NCI-H2196 treated with DMSO at 0.1 percent for 48 hours (cell line): ENCODE results near the gene PHLDB3.

ENCODE experiments used
- DNase-seq: peaks from one replicate; lab custom pipeline; 2025; ENCODE audit not compliant: unreplicated experiment; lab: John Stamatoyannopoulos, UW

PHLDB3 gene

GRCh38 chr19:43471091-43471490, 33.5 kb downstream of the PHLDB3 start:
- no peak for DNase-seq

DNA sequence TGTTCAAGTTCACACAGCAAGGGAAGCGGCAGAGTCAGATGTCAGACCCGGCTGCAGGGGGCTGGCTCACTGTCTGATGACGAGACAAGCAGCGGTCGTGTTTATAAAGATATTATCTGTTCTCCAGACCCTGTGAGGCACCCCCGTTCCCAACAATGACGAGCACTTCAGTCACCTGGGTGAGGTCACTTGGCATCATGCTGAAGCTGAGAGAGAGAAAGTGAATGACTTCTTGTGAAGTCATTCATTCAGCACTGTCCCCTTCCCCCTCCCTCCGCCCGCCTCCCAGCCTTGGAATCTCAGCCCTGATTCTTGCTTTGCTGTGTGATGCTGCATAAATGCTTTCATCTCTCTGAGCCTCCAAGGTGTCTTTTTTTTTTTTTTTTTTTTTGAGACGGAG, 34.3 kb downstream of the PHLDB3 start:
- no peak for DNase-seq

DNA sequence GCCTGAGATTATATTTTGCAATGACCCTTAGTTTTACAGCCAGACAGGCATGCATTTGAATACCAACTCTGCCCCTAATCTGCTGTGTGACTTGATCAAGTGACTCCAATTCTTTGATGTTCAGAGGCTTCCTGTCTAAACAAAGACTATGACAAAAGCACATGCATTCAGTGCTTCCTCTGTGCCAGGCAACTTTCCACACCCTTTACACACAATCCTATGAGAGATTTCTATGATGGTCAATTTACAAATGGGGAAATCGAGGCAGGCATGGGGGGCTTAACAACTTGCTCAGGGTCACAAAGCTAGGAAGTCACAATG, 35.4 kb downstream of the PHLDB3 start:
- DNase-seq, result no peak

- DNase-seq, result no peak
These were observed 36.0 kb downstream of the PHLDB3 start for GRCh38 chr19:43468354-43469159.

- DNase-seq, result no peak
These were observed 36.8 kb downstream of the PHLDB3 start for GRCh38 chr19:43467730-43468129.

DNA sequence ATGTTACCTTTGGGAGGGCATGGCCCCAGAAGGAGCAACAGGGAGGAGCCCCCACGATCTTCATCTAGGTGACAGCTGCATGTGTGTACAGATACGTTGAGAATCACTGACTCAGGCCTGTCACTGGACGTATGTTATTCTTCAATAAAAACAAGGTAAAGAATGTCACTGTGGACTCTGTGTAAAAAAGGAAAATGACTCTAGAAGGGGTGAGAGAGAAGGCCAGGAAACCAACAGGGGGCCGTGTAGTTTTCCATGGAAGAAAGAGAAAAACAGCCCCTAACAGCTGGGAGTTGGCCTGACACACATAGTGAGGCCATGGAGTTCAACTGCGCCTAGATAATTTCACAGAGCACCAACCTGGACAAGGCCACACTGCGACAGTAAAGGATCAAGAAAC, 37.3 kb downstream of the PHLDB3 start:
- no peak for DNase-seq

DNA sequence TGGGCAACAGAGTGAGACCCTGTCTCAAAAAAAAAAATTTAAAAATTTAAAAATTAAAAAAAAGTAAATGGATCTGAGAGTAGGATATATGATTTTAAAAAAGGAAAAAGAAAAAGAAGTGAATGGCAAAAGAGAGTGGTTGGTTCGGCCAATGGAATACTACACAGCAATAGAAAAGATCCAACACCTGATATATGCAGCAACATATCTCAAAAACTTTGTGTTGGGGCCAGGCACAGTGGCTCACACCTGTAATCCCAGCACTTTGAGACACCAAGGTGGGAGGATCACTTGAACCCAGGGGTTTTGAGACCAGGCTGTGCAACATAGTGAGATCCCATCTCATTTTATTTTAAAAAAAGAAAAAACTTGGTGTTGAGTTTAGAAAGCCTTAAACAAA, 37.8 kb downstream of the PHLDB3 start:
- DNase-seq, result no peak

- DNase-seq, result no peak
These were observed 39.0 kb downstream of the PHLDB3 start, which contains the start of gene LYPD3 for GRCh38 chr19:43465468-43466120. LYPD3 (minus strand) TSS chr19:43465608; CDS start chr19:43465571, 37 bp downstream.

- no peak for DNase-seq
These were observed 40.3 kb downstream of the PHLDB3 start for GRCh38 chr19:43464134-43464775.

DNA sequence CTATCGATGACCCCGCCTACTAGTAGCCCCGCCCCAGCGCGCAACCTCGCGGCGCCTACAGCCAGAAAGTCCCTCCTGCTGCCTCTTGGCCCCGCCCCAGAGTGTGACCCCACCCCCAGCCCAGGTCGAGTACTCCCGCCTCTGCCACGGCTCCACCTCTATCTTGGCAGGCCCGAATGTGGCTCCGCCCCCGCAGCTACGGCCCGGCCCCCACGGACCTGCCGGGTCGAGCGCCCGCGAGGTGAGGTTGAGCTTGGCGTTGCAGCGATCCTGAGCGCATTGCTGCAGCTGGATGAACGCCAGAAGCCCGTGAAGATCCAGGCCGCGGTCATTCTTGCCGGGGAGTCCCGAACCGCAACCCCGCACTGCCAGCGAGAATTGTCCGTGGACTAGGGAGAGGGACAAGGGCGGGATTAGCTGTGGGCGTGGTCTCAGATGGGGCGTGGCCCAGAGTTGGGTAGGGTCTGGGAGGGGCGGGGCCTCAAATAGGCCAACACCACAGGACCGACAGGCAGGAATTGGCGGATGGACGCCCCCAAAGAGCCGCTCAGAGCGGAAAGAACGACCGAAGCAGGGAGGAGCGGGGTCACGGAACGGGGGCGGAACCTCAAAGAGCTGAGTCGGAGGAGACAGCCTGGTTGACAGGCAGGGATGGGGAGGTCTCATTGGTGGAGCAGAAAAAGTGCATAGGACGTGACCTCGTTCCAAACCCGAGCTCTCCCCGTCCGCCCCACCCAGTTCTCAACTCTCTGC, 41.0 kb downstream of the PHLDB3 start:
- peak; percentile 94 for DNase-seq

DNA sequence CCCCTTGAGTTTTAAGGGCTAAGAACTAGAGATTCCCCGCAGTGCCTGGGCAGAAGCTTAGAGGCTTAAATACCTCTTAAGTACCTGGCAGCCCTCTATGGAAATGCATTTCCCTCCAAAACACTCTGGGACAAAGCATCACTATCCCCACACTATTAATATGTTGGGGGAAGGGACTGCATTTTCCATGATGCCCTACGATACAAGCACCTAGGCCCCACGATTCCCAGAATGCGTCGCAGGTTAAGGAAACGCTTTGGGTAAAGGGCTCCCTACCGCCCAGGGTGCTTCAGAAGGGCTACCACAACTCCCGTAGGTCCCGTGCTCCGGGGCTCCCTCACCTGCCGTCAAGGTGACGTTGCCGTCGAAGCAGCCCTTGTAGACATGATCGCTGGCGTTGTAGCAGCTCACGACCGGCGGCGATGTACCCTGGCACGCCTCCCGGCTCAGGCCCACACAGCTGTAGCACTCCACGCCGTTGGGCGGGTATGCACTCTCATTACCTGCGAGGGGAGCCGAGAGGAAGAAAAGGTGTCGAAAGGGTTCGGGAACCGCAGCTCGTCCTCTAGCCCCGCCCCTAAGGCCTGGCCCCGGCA, 41.7 kb downstream of the PHLDB3 start:
- DNase-seq, result no peak

- DNase-seq, result no peak
These were observed 42.2 kb downstream of the PHLDB3 start for GRCh38 chr19:43462383-43462782.

- no peak for DNase-seq
These were observed 43.2 kb downstream of the PHLDB3 start for GRCh38 chr19:43461303-43461702.

DNA sequence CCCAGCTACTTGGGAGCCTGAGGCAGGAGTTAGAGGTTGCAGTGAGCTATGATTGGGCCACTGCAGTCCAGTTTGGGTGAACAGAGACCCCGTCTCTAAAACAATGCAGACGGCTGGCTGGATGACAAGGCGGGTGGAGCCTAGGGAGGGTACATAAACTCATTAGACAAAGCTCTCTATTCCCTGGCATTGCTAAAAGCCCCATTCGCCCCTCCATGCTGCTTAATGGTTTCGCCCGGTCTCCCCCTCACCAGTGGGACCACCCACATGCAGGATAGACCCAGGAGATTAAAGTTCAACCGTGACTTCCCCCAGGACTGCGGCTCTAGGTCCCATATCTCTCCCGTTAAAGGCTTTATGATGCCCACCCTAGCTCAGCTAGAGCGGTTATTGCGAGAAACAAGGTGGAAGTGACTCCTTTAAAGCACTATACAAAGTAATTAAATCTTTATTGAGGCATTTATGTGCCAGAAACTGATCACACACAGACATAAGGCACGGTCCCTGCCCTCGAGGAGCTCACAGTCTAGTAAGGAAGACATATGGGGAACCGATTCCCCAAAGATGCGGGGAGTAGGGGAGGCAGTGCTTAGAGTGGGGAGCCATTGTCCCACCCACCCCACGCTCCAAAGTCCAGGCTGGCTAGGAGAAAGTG, 44.1 kb downstream of the PHLDB3 start:
- no peak for DNase-seq

DNA sequence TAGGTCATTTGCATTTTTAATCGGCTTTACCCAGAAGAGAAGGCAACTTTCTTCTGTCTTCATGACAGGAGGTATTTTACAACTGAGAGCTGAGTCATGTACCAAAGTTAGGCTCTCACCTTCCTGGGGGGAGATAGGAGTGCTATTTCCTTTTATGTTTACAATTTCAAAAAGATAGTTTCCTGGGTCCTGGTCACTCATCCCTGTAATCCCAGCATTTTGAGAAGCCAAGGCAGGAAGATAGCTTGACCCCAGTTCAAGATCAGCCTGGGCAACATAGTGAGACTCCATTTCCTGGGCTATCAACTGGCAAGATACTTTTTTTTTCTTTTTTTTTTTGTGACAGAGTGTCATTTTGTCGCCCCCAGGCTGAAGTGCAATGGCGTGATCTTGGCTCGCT, 46.7 kb downstream of the PHLDB3 start:
- no peak for DNase-seq

DNA sequence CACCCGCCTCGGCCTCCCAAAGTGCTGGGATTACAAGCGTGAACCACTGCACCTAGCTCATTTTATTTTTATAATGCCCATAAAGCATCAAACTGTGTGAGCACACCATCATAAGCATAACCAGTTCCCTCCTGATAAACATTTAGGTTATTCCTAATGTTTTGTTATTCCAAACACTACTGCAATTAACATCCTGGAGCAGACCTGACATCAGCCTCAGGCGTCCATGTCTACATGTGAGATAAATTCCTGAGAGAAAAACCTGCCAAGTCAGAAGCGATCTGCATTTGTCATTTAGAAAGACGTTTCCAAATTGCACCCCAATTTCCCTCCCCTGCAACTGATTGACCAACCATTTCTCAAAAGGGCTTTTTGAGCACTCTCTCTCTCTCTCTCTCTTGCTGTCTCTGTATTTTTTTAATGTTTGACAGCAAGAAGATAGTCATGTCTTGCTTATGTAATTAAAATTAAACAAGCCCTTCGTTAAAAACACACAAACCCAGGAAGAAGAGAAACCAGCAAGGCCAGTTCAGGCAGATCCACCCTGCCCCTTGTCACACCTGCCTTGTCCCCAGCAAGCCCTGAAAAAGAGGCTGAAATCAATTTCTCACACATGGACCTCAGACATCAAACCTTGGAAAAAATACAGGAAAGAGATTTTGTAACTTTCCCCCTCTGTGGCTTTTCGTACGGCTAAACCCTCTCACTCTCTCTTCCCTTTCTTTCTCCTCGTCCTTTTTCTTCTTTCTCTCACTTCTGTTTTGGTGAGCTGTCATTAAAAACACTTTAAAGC, 49.0 kb downstream of the PHLDB3 start:
- no peak for DNase-seq

DNA sequence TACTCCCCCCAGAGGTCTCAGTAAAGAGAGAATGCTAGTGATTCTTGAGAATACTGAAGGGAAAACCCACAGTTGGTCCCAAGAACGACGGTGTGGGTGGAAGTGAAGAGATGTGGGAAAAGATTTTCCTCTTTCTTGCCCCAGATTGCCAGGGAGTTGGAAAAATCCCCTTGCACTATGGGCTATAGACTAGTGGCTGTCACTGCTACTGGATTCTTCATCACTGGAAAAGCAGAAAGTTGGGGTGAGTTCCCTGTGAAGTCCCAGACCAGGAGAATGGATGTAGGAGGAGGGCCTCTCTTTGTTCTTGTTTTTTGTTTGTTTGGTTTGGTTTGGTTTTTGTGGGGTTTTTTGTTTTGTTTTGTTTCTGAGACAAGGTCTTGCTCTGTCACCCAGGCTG, 50.5 kb downstream of the PHLDB3 start:
- no peak for DNase-seq

DNA sequence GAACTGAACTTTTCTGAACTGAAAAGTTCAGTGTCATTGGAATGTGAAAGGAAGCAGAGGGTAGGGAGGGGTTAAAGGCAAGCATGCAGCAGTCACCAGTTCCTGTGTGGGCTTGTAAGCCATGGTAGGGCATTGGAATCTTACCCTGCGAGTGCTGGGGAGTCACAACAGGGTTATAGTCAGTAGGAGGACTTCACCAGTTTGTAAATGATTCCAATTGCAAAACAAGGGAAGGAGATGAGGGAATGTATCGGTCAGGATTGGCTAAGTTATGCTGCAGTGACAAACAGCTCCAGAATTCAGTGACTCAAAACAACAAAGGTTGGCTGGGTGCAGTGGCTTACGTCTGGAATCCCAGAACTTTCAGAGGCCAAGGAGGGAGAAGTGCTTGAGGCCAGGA, 52.0 kb downstream of the PHLDB3 start:
- no peak for DNase-seq

DNA sequence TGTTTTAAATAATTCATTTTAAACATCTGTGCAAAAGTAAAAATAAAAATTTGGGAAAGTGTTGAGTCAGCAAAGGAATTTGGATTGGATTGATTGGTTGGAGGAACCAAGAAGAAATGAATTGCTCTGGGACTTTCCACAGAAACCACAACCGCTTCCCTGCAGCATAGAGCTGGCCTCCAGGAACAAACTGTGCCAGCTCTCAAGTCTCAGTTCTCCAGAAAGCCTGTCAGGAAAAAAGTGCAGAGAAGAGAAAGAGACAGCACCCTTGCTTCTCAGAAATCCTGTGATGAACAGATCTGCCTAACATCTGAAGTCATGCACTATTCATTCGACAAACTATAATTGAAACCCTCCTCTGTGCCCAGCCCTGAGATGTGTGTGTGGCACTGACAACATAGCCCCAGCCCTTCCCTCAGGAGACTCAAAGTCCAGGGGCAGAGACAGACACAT, 54.0 kb downstream of the PHLDB3 start:
- DNase-seq, result no peak

- no peak for DNase-seq
These were observed 56.9 kb downstream of the PHLDB3 start for GRCh38 chr19:43447655-43448054.
